GM12872 (cell line): Measurements from ENCODE around the gene RABL3.

ENCODE experiments used
- CTCF ChIP-seq: IDR thresholded peaks from 3 replicates; pipeline ENCODE4 v1.5.1; 2011; ENCODE audit warnings: low read depth, mild to moderate bottlenecking, low read length, moderate library complexity; ENCODE audit not compliant: insufficient read depth

Gene RABL3

GRCh38 chr3:120681018-120681417 lies 61.3 kb downstream of the RABL3 start:
- no peak for TF ChIP-seq CTCF

- TF ChIP-seq CTCF: no peak
Observed at GRCh38 chr3:120680193-120680894, 62.0 kb downstream of the RABL3 start.

GRCh38 chr3:120678984-120679383 lies 63.3 kb downstream of the RABL3 start:
- TF ChIP-seq CTCF: no peak

GRCh38 chr3:120678331-120678947 lies 63.9 kb downstream of the RABL3 start:
- no peak for TF ChIP-seq CTCF

GRCh38 chr3:120673116-120673515 lies 69.2 kb downstream of the RABL3 start:
- TF ChIP-seq CTCF: no peak

GRCh38 chr3:120670576-120670975 lies 71.7 kb downstream of the RABL3 start:
- TF ChIP-seq CTCF: no peak

- no peak for TF ChIP-seq CTCF
Observed at GRCh38 chr3:120664926-120665325, 77.4 kb downstream of the RABL3 start.
